T-helper 2 cell treated with Interferon-gamma antibody and Interleukin-4, amounts not matched to agents 5 μg/mL and 100 μg/mL, for 36 hours (primary cell): ENCODE results near the gene MAP3K15.

Experiments used
- DNase-seq: peaks from one replicate; pipeline ENCODE4 v3.0.0; 2021; ENCODE audit warnings: low spot score
- H3K27ac Mint-ChIP-seq: one replicate; pipeline ENCODE4 v1.8.0; 2021; ENCODE audit warnings: mild to moderate bottlenecking, mixed read lengths
- H3K27me3 Mint-ChIP-seq: one replicate; pipeline ENCODE4 v1.8.0; 2021; ENCODE audit warnings: low read depth, mixed read lengths
- H3K36me3 Mint-ChIP-seq: one replicate; pipeline ENCODE4 v1.8.0; 2021; ENCODE audit warnings: low read depth, mixed read lengths
- H3K4me1 Mint-ChIP-seq: one replicate; pipeline ENCODE4 v1.8.0; 2021; ENCODE audit warnings: low read depth, mixed read lengths
- H3K4me3 Mint-ChIP-seq: one replicate; pipeline ENCODE4 v1.8.0; 2022; ENCODE audit warnings: mild to moderate bottlenecking, moderate library complexity, mixed read lengths
- H3K9me3 Mint-ChIP-seq: one replicate; pipeline ENCODE4 v1.8.0; 2021; ENCODE audit warnings: mixed read lengths

MAP3K15 gene

GRCh38 chrX:19332983-19333382, 182.3 kb downstream of the MAP3K15 start:
- no peak for DNase-seq
- H3K4me1 Mint-ChIP-seq, result no peaks in the 10 kb centered on the region
- H3K9me3 Mint-ChIP-seq, result peaks cover 4% of the 10 kb centered on the region

DNA sequence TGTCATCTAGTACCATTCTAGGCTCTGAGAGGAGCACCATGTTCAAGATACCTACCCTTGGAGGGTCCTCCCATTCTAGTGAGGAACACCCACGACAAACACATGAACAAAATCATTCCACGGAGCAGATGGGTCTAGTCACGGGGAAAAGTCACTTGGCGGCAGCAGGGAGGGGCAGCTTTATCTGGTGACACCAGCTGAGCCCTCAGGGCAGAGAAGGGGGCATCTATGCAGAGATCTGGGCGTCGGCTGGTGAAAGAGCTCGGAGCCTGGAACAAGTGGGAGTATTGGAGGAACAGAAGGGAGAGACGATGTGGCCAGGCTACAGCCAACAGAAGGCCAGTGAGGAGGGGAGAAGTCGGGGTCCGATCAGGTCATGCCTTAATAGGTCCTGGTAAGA, 183.5 kb downstream of the MAP3K15 start:
- no peak for DNase-seq
- Mint-ChIP-seq H3K27me3 (no peaks in the 10 kb centered on the region), H3K36me3 (peaks cover 1% of the 10 kb centered on the region), H3K27ac (no peak overlapping the region), H3K9me3 (peaks cover 4% of the 10 kb centered on the region), H3K4me3 (no peak overlapping the region), H3K4me1 (no peaks in the 10 kb centered on the region)

More at GRCh38 chrX:19332983-19333382, 182.3 kb downstream of the MAP3K15 start:
- Mint-ChIP-seq H3K4me3 (no peak overlapping the region), H3K27ac (no peak overlapping the region), H3K27me3 (no peaks in the 10 kb centered on the region), H3K36me3 (peaks cover 1% of the 10 kb centered on the region)

DNA sequence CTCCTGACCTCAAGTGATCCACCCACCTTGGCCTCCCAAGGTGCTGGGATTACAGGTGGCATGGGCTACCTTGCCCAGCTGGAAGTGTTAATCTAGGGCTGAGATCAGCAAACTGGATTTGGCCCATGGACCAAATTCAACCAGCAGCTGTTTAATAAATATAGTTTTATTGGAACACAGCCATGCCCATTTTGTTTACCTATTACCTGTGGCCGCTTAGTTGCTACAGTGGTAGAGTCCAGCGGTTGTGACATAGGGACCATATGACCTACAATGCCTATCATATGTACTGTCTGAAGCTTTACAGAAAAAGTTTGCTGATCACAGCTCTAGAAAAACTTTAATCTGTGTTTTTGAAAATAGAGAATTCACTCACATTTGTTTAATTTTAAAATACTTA, 188.7 kb downstream of the MAP3K15 start:
- no peak overlapping the region for H3K27ac Mint-ChIP-seq
- no peaks in the 10 kb centered on the region for H3K4me1 Mint-ChIP-seq
- H3K27me3 Mint-ChIP-seq, result no peaks in the 10 kb centered on the region
- no peak overlapping the region for H3K4me3 Mint-ChIP-seq
- no peaks in the 10 kb centered on the region for H3K9me3 Mint-ChIP-seq
- no peaks in the 10 kb centered on the region for H3K36me3 Mint-ChIP-seq
- DNase-seq, result no peak
